Occipital lobe (tissue), 2 donors: ENCODE results near the gene IL4R. TPM values are rescaled to one million over a fixed set of nuclear protein-coding genes. Genes with fewer than 3 reads are reported as not detected.
"Not testable (repeated sequence)": the region's sequence is repeated elsewhere in the genome, so short reads cannot be mapped to it uniquely, and the experiment has no call there.

Source experiments
- DNase-seq: peaks from one replicate; lab custom pipeline; 2025; lab: John Stamatoyannopoulos, UW
- total RNA-seq: library from RNA; depleted of rRNA; stranded (reverse); fragments of >200 nt; gene quantifications from one replicate; pipeline ENCODE4 v1.2.3, GENCODE V29; 2014

The IL4R gene
- total RNA-seq, 1 donor from 2014 or later = 1.1 TPM

DNA sequence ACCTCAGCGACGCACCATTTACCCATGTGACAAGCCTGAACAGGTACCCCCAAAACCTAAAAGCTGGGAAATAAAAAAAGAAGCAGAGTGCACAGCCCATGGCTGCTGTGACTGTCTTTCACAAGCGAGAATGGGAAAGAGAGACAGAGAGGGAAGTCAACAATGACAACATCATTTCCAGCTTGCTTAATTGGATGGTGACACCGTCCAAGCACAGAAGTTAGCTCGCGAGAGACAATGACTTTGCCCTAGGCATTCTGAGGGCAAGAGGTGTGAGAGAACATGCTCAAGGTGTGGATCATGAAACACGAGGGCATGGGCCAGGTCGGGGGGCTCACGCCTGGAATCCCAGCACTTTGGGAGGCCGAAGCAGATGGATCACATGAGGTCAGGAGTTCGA lies 25.9 kb upstream of the IL4R start:
- DNase-seq = no peak

DNA sequence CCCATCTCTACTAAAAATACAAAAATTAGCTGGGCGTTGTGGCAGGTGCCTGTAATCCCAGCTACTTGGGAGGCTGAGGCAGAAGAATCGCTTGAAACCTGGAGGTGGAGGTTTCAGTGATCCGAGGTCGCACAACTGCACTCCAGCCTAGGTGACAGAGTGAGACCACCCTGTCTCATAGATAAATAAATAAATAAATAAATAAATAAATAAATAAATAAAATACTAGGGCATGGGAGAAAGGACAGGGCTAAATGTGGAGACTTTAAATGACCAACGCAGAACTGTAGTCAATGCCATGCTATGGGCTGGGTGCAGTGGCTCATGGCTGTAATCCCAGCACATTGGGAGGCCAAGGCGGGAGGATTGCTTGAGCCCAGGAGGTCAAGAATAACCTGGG lies 25.5 kb upstream of the IL4R start:
- DNase-seq = not testable (repeated sequence)

DNA sequence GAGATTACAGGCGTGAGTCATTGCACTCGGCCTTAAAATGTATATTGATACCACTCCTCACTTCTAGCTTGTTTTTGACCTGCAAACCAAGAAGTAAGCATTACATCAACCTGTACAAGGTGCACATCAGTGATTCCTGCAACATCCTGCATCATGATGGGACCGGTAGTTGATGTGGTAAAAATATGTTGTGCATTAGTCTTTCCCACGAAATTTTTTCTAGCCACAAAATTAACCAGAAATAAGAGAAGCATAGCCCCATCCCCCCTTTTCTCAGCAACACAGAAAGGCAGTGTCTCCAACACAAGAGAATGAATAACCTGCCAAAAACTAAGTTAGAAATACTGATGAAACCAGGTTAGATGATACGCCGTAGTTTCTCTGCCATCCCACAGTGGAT lies 24.1 kb upstream of the IL4R start:
- no peak for DNase-seq

DNA sequence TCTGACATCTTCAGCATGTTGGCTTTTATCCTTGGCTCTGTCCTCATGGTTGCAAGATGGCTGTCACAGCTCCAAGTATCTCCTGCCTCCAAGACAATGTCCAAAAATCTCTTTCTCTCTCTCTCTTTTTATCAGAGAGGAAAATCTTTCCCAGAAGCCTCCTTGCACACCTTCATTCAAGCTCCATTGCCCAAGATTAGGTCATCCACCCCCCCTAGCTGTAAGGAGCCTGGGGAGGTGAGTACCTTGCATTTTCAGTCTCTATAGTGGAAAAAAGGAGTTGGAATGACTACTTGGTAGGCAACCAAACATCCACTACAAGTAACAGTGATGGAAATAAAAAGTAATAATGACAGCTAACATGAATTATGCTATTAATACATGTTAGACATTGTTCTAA lies 23.2 kb upstream of the IL4R start:
- DNase-seq = no peak

DNA sequence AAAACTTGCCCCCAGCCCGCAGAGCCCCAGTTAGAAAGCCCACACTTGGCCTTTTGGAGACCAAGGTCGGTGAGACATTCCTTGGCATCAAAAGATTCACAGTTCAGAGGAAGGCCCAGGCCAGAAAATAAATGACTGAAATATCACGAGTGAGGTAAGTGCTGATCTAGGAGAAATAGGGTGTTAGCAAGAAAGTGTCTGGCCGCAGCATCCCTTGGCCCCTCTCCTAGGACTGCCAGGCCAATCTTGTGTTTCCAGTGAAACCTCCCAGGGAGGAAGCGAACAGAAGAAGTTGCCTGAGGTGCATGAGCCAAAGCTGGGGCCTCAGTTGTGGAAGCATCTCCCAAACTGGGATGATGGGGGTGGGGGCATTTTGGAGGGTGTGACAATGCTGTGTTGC lies 22.7 kb upstream of the IL4R start:
- DNase-seq = no peak

DNA sequence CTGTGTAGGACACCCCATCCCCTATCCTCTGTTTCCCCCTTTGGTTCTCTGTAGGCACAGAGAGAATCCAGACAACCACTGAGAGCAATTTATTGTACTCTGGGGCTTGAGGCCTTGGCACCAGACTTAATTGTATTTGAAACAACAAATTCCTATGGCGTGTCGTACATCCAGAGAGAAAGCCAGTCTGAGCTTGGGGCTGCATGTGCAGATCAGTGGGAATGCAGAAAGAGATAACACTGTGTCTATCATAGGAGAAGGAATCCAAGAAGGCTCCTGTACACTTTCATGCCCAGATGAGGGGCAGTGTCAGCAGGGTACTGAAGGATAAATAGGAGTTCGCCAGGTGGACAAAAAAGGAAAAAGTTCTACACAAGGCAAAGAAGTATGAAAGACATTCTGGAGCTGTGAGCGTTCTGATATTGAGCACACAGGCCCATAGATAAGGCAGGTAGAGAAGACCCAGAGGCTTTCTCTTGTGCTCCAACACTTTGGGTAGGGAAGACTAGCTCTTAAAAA lies 22.0 kb upstream of the IL4R start:
- no peak for DNase-seq

DNA sequence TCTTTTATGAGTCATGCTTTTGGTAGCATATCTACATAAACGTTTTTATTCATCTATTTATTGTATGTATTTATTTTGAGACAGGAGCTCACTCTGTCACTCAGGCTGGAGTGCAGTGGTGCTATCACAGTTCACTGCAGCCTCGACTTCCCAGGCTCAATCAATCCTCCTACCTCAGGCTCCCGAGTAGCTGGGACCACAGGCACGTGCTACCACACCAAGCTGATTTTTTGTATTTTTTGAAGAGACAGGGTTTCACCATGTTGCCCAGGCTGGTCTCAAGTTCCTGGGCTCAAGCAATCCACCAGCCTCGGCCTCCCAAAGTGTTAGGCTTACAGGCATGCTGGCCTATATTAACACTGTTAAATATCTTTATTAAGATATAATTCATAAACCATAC lies 20.4 kb upstream of the IL4R start:
- no peak for DNase-seq

DNA sequence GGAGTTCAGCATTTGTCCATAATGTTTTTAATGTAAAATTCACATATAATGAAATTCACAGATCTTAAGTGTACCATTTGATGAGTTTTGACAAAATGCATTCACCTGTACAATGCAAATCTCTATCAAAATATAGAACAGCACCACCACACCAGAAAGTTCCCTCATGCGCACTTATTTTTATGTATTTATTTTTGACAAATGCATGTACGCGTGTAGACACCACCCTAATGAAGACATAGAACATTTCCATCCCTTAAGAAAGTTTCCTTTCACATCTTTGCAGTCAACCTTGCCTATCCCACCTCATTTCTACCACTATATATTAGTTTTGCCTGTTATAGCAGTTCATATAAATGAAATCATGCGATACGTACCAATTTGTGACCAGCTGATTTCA lies 15.6 kb upstream of the IL4R start:
- DNase-seq = no peak

DNA sequence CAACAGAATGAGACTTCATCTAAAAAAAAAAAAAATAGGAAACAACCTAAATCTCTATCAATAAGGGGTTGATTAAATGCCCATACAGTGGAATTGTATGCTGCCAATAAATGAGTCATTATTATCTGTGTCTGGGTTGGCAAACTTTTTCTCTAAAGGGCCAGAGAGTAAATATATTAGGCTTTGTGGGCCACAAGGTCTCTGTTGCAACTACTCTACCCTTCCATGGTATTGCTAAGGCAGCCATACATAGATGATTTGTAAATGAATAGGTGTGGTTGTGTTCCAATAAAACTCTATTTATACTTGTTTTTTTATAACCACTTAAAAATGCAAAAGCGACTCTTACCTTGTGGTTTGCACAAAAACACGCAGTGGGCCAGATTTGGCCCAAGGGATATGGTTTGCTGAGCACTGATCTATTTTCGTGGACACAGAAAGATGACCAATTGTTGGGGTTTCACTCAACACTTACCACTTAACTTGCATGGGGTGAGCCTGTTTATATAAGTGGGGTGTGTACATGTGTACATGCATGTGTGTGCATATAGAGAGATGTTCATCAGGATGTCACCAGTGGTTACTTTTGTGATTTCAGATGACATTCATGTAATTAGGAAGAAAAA lies 12.4 kb upstream of the IL4R start:
- DNase-seq = no peak

DNA sequence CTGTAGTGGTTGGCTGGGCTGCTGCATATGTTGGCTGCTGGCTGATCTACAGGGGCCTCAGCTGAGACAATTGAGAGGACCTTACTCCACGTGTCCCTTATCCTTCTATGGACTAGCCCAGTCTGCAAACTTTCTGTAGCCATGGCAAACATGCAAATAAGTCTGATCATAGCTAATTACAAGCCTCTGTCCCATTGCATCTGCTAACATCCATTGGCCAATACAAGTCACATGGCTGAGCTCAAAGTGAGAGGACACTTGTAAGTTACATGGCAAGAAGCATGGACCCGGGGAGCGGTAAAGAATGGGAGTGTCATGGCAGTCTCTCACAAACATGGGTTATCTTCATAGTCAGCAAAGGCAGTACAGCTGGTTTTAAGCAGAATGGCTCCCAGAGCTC lies 11.6 kb upstream of the IL4R start:
- no peak for DNase-seq

DNA sequence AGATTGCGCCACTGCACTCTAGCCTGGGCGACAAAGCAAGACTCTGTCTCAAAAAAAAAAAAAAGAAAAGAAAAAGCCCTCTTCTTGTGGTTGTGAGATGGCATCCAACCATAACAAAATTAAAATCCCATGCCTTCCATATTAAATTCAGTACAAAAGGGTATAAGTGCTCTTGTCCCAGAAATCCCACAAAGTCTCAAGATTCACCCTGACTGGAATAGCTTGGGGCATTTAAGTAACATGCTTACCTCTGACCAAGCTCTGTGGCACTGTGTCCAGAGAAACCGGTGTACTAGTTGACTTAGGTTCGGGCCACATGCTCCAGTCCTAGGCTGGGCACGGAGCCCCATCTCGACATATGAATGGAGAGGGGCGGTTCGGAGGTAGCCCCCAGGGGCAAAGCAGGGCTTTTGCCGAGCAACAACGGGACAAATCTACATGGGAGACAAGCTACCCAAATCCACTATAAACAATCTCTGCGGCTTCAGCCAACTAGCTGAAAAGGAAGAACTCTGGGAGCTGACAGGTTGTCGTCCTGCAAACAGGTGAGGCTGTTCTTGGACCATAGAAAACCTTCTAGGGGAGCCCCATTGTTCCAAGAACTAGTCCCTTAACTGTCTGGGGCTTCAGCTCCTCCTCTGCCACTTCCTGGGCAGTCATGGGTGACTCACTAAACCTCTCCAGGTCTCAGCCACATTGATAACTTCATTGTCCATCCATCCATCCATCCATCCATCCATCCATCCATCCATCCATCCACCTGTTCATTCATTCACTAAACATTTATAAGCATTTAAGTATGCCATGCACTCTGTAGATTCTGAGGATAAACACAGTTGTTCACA lies 10.3 kb upstream of the IL4R start:
- DNase-seq = no peak

DNA sequence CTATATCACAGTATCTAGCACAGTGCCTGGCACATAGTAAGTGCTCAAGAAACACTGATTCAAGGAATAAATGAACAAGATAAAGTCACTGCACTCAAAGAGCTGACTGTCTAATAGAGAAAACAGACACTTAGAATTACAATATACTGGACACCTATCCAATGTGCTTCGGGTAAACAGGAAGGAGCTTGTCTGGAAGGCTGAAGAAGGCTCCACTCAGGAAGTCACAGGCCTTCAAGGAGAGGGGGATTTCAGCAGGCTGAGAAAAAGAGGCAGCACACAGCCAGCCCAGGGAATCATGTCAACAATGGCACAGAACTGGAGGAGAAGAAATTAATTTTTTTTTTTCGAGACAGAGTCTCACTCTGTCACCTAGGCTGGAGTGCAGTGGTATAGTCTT lies 9.7 kb upstream of the IL4R start:
- no peak for DNase-seq

DNA sequence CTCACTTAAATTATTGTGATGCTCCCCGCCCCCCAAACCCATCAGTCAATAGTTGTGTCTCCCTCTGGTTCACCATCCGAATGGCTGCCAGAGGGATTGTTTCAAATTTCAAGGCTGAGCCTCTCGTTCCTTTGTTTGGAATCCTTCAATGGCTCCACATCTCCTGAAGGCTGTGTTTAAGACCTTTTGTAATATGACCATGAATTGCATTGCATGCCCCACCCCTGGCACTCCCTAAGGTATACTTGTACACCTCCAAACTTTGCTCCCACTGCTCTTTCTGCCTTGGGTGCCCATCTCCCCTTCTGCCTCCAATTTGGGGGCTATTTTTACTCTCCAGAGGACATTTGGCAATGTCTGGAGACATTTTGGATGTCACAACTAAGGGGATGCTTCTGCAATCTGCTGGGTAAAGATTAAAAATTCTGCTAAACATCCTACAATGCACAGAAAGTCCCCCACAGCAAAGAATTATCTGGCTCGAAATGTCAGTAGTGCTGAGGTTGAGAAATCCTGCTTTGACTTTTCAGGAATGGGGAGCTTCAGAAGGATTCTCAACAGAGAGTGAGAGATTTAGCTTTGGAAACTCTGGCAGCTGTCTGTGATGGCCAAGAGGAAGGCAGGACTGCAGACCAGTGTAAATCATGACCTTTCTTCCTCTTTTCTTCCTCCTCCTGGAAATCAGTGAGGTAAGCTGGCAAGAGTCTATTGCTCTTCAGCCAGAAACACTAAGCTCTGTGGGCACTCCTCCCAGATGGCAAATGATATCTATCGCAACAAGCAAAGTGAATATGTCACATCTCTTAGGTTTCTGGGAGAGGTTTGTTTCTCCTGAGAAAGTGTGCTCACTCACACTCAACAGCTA lies 8.7 kb upstream of the IL4R start:
- no peak for DNase-seq

DNA sequence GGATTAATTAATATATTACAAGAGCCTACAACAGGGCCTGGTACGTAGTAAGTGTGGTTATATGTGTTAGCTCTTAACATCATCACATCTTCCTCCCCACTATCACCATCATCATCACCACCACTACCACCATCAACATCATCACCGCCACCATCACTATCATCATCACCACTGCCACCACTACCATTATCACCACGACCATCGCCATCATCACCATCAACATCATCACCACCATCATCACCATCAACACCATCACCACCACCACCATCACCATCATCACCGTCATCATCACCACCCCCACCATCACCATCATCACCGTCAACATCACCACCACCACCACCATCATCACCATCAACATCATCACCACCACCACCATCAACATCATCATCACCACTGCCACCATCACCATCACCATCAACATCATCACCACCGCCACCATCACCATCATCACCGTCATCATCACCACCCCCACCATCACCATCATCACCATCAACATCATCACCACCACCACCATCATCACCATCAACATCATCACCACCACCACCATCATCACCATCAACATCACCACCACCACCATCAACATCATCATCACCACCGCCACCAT lies 7.8 kb upstream of the IL4R start:
- no peak for DNase-seq

DNA sequence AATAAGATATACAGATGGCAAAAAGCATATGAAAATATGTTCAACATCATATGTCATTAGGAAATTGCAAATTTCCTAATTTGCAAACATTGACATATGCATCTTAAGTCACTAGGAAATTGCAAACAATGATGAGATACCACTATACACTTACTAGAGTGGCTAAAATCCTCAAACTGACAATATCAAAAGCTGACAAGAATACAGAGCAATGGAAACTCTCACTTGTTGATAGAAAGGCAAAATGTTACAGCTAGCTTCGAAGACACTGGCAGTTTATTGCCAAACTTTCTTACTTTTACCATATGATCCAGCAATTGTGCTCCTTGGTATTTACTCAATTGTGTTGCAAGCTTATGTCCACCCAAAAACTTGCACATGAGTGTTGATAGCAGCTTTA lies 5.0 kb upstream of the IL4R start:
- DNase-seq = no peak

DNA sequence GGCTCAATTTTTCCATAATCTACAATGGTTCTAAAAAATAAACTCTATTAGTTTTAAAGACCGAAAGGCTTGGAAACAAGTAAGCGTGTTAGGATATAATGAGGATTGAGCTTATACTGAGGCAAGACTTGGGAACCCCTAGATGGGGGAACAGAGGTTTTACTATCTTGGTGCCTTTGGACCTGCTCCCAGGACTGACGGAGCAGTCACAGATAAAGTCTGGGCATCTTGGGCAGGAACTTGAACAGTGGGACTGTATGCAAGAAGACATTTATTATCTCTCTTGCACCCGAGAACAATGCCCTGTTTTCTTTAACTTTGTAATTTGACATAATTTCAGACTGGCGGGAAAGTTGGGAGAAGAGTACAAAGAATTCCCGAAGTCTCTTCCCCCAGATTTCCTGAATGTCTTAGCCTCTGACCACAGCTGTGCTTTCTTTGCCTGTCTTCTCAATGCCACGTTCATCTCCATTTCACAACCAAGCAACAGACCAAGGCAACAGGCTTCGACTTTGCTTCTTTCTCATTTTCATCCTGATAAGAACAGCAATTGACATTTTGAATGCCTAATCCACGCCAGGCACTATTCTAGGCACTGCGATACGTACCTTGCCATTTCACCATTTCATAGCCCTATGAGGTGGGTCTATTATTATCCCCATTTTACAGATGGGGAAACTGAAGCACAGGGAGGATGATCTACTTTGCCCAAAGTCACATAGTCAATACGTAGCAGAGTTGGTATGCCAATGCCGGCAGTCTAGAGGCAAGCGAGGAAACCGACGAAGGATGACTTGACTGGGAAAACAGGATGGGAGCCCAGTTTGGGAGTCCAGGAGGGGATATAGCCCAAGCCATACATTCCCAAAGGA lies 3.0 kb upstream of the IL4R start:
- no peak for DNase-seq

DNA sequence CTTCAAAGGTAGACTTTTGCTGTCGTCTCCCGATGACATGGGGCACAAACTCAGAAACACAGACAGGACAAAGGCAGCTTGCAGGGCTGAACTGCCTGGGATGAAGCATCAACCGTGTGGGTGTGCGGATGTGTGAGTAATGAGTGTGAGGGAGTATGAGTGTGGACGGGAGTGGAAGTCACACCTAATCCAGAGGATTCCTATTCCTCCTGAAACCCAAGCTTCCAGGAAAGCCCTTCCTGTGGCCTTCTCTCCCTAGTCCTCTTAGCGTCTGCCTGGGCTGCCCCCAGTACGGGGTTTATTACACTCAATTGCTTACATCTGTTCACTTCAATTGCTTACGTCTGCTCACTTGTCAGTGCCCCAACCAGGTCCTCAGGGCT lies 2.3 kb upstream of the IL4R start:
- DNase-seq = no peak

DNA sequence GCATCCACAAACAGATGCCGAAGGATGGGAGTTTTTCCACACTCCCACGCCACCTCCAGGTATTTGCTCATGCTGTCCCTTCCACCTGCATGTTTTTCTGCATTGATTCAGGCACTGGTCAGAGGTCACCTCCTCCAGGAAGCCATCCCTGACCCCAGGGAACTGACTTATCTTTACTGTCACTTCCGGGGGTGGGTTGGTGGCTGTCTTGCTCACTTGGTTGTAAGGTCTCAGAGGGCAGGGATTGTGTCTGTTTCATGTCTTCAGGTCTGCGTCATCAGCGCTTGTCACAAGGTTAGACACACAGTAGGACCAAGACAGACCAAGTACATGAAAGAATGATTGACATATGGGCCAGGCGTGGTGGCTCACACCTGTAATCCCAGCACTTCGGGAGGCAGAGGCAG lies 1.9 kb upstream of the IL4R start:
- DNase-seq = no peak

DNA sequence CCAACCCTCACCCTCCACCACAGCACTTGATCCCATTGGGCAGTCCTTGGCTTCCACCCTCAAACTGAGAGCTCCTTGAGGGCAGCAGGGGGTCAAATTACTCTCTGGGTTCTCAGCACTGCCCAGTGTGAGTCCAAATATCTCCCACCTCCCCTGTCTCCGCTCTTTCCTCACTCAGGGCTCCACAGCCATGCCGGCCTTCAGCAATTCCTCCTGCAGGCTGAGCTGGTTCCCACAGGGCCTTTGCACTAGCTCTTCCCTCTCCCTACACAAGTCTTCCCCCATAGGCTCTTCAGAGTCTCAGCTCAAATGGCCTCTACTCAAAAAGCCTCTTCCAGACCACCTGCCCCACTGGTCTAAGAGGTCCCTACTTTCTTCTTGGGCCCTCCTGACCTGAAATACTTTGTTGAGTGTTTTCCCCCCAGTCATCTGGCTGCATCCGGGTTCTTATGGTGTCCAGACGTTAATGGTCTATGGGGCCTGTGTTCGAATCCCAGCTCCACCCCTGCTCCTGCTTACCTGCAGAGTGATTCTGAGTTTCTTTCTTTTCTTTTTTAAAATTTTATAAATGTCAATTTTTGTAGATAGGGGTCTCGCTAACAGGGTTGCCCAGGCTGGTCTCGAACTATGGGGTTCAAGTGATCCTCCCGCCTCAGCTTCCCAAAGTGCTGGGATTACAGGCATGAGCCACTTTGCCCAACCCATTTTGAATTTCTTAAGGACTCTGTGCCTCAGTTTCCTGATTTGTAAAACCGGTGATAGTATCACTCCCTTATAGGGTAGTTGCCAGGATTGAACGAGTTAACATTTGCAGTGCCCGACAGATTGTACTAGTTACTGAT lies 973 bp upstream of the IL4R start:
- DNase-seq = no peak
